Measurements from ENCODE around the gene CFAP46. TPM values are rescaled to one million over a fixed set of nuclear protein-coding genes. Genes with fewer than 3 reads are reported as not detected.
A peak's percentile ranks its signal among the peaks of the same experiment; 100 is the strongest.

The CFAP46 gene
- total RNA-seq, 1 donor from 2014 or later, result 4.4 TPM

DNA sequence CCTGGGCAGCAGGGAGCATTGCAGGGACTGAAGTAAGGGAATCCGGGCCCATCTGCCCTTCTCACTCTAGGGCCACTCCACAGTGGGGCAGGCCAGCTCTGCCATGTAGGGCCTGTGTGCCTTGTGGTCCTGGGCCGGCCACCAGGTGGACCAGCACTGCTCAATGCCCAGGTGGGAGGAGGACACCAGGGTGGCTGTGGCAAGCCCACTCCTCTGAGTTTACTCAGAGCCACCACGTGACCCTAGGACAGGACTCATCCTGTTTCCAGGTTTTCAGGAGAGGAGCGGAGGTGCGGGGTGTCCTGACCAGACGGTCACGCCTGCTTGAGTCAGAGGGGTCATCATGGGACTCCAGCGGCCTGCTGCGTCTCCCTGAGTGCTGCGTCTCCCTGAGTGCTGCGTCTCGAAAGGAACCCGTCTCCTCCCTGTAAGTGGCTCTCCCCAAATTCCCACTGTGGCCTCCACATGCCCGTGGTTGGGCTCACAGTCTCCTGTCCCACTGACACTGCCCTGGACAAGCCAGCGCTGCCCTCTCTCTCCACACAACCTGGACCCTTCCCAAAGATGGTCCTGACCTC, 2.9 kb downstream of the CFAP46 start:
- H3K27ac Mint-ChIP-seq (ENCODE audit: unreplicated experiment), result no peak overlapping the region
- H3K27me3 Mint-ChIP-seq (ENCODE audit: low read depth), result peaks cover 18% of the 10 kb centered on the region
- TF ChIP-seq, protein P1, sequence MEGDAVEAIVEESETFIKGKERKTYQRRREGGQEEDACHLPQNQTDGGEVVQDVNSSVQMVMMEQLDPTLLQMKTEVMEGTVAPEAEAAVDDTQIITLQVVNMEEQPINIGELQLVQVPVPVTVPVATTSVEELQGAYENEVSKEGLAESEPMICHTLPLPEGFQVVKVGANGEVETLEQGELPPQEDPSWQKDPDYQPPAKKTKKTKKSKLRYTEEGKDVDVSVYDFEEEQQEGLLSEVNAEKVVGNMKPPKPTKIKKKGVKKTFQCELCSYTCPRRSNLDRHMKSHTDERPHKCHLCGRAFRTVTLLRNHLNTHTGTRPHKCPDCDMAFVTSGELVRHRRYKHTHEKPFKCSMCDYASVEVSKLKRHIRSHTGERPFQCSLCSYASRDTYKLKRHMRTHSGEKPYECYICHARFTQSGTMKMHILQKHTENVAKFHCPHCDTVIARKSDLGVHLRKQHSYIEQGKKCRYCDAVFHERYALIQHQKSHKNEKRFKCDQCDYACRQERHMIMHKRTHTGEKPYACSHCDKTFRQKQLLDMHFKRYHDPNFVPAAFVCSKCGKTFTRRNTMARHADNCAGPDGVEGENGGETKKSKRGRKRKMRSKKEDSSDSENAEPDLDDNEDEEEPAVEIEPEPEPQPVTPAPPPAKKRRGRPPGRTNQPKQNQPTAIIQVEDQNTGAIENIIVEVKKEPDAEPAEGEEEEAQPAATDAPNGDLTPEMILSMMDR (conservative IDR thresholded peaks at IDR 0.05), result no peak
- no peak for DNase-seq (ENCODE audit: low read depth, low spot score)
- H3K4me1 Mint-ChIP-seq, result peaks cover 5% of the 10 kb centered on the region
- H3K4me3 Mint-ChIP-seq, result no peak overlapping the region
- no peaks in the 10 kb centered on the region for H3K9me3 Mint-ChIP-seq
- H3K36me3 Mint-ChIP-seq (ENCODE audit: low read depth), result no peaks in the 10 kb centered on the region

DNA sequence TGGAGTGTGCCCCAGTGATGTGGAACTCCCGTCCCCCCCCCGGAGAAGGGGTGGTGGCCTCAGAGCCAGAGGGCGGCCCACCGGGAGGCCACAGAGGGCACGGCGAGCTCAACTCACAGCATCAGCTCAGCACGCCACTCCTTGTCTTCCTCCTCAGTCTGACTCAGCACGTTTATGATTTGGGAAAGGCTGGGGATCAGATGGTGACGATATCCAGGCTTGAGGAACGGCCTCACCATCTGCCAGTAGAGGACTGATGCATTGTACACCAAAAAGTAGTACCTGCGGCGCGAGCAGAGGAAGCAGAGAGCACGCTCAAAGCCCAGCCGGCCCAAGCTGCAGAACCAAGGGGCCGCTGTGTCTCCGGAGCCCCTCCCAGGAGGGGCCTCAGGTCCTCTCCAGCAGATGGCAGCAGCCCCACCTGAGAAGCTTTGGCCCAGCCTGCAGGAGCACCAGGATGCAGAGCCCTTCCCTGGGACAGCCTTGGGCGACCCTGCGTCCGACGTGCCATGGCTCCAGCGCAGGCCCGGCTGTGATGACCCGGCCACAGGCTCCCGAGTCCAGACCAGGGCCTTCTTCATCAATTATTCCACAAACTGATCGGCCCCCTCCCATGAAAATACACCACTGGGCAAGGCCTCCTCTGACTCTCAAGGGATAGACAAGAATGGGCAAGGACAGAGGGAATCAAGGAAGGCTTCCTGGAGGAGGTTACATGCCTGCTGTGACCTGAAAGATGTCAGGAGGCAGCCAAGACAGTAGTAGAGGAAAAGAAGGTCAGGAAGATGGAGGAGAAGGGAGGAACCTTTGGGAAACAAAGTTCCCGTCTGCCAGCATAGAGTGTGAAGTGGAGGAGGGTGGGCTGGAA, 3.7 kb downstream of the CFAP46 start:
- no peak overlapping the region for H3K4me3 Mint-ChIP-seq
- DNase-seq (ENCODE audit: low read depth, low spot score), result no peak
- H3K27me3 Mint-ChIP-seq (ENCODE audit: low read depth), result peaks cover 15% of the 10 kb centered on the region
- H3K9me3 Mint-ChIP-seq, result no peaks in the 10 kb centered on the region
- peaks cover 5% of the 10 kb centered on the region for H3K4me1 Mint-ChIP-seq
- H3K36me3 Mint-ChIP-seq (ENCODE audit: low read depth), result no peaks in the 10 kb centered on the region
- TF ChIP-seq, protein P1 (conservative IDR thresholded peaks at IDR 0.05), result peak; percentile 52
- no peak overlapping the region for H3K27ac Mint-ChIP-seq (ENCODE audit: unreplicated experiment)

DNA sequence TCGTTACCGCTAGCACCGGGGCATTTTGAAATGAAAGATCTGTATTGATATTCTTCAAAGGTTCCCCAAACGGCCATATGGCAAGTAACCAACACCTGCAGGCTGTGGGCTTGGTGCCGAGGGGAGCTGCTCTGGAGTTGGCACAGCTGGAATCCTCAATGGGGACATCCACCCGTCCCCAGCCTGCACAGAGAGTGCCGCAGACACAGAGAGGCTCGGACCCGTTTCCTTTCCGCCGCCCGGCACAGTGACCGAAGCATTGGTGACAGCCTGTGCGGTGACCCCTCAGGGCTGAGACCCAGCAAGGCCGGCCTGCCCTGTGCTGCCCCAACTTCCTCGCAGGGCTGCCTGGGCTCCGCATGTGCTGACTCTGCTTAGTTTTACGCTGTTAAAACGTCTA, 4.5 kb downstream of the CFAP46 start:
- Mint-ChIP-seq H3K27ac (ENCODE audit: unreplicated experiment) (no peak overlapping the region), H3K36me3 (ENCODE audit: low read depth) (no peaks in the 10 kb centered on the region), H3K27me3 (ENCODE audit: low read depth) (peaks cover 13% of the 10 kb centered on the region), H3K9me3 (no peaks in the 10 kb centered on the region), H3K4me3 (no peak overlapping the region), H3K4me1 (peaks cover 4% of the 10 kb centered on the region)
- DNase-seq (ENCODE audit: low read depth, low spot score), result no peak
- TF ChIP-seq, protein P1 (conservative IDR thresholded peaks at IDR 0.05), result no peak

DNA sequence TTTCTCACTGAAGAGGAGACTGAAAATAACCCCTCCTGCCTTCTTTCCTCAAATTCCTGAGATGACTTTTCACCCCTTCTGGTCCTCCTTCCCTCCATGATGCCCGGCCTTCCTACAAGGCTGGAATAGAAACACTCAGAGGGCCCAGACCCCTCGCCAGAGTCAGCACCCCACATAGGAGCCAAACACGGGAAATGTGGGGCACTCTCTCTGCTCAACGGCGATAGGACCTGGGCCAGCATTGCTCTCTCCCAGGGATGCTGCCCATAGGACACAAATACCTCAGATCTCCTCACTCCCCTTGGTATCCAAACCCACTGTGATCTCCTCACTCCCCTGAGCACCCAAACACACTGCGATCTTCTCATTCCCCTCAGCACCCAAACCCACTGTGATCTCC, 7.4 kb downstream of the CFAP46 start:
- TF ChIP-seq, protein P1 (conservative IDR thresholded peaks at IDR 0.05), result no peak
- Mint-ChIP-seq H3K27me3 (ENCODE audit: low read depth) (no peaks in the 10 kb centered on the region), H3K27ac (ENCODE audit: unreplicated experiment) (no peak overlapping the region), H3K4me3 (no peak overlapping the region), H3K4me1 (no peaks in the 10 kb centered on the region), H3K36me3 (ENCODE audit: low read depth) (no peaks in the 10 kb centered on the region), H3K9me3 (no peaks in the 10 kb centered on the region)
- no peak for DNase-seq (ENCODE audit: low read depth, low spot score)

DNA sequence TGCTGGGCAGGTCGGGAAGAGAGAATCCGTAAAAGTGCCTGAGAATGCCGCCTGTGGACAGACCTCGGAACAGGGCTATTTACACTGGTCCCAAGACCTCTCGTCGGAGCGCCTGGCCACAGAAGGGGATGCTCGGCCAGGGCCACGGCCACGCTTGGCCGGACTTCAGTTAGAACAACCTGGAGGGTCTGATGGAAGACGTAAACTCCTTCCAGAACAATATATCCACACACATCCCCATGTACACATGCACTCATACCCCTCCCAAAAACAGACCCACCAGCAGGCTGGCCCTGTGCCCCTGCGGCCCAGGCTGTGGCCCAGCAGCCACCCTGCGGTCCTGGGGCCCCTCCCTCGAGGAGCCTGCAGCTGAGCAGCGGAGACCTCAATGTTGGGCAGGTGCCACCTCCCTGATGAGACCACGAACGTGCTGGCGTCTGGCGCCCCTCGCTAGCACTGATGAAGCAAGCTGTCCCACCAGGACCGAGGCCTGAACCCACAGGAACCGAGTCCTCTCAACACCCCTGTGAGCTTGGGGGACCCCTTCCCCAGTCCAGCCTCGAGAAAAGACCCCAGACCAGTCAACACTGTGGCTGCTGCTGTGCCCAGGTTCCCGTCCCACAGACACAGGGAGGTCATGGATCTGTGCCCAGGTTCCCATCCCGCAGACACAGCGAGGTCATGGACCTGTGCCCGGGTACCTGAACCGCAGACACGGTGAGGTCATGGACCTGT, 8.9 kb downstream of the CFAP46 start:
- Mint-ChIP-seq H3K9me3 (no peaks in the 10 kb centered on the region), H3K27me3 (ENCODE audit: low read depth) (no peaks in the 10 kb centered on the region), H3K27ac (ENCODE audit: unreplicated experiment) (no peak overlapping the region), H3K4me3 (no peak overlapping the region), H3K4me1 (no peaks in the 10 kb centered on the region), H3K36me3 (ENCODE audit: low read depth) (no peaks in the 10 kb centered on the region)
- TF ChIP-seq, protein P1 (conservative IDR thresholded peaks at IDR 0.05), result no peak
- DNase-seq (ENCODE audit: low read depth, low spot score), result no peak

Measured in neural crest cell (in vitro differentiated cells).